WTC11 (cell line): ENCODE results near the gene SLAMF6.

Experiments used
- CREB1 ChIP-seq: sonication (generic); formaldehyde crosslinking; IDR thresholded peaks from 2 replicates; pipeline ENCODE4 v1.8.0; 2023; ENCODE audit warnings: mild to moderate bottlenecking, missing genetic modification reagents
- ELF4 ChIP-seq: sonication (generic); formaldehyde crosslinking; IDR thresholded peaks from 2 replicates; pipeline ENCODE4 v1.8.1; 2022; ENCODE audit warnings: low read depth, mild to moderate bottlenecking, moderate library complexity, missing genetic modification reagents
- GABPB1 ChIP-seq: sonication (generic); formaldehyde crosslinking; IDR thresholded peaks from 2 replicates; pipeline ENCODE4 v1.8.1; 2023; ENCODE audit warnings: mild to moderate bottlenecking, missing genetic modification reagents
- KAT7 ChIP-seq: sonication (generic); formaldehyde crosslinking; IDR thresholded peaks from 2 replicates; pipeline ENCODE4 v1.8.1; 2023; ENCODE audit warnings: missing genetic modification reagents, mild to moderate bottlenecking, borderline replicate concordance
- MYBL2 ChIP-seq: sonication (generic); formaldehyde crosslinking; IDR thresholded peaks from 2 replicates; pipeline ENCODE4 v1.8.1; 2023; ENCODE audit warnings: mild to moderate bottlenecking, moderate library complexity, missing genetic modification reagents
- TCF7 ChIP-seq: sonication (generic); formaldehyde crosslinking; IDR thresholded peaks from 2 replicates; pipeline ENCODE4 v1.8.0; 2022; ENCODE audit warnings: mild to moderate bottlenecking, low read depth, missing genetic modification reagents, moderate library complexity
- ZNF232 ChIP-seq: sonication (generic); formaldehyde crosslinking; IDR thresholded peaks from 2 replicates; pipeline ENCODE4 v1.8.0; 2022; ENCODE audit warnings: mild to moderate bottlenecking, missing genetic modification reagents
- ZNF317 ChIP-seq: sonication (generic); formaldehyde crosslinking; IDR thresholded peaks from 2 replicates; pipeline ENCODE4 v1.8.1; 2023; ENCODE audit warnings: low read depth, mild to moderate bottlenecking, moderate library complexity, missing genetic modification reagents, borderline replicate concordance
- TF ChIP-seq, protein P1 (sequence below): fragments of 200-600 bp; IDR thresholded peaks from 2 replicates; pipeline ENCODE4 v1.8.0; 2022; ENCODE audit warnings: antibody characterized with exemption

DNA sequence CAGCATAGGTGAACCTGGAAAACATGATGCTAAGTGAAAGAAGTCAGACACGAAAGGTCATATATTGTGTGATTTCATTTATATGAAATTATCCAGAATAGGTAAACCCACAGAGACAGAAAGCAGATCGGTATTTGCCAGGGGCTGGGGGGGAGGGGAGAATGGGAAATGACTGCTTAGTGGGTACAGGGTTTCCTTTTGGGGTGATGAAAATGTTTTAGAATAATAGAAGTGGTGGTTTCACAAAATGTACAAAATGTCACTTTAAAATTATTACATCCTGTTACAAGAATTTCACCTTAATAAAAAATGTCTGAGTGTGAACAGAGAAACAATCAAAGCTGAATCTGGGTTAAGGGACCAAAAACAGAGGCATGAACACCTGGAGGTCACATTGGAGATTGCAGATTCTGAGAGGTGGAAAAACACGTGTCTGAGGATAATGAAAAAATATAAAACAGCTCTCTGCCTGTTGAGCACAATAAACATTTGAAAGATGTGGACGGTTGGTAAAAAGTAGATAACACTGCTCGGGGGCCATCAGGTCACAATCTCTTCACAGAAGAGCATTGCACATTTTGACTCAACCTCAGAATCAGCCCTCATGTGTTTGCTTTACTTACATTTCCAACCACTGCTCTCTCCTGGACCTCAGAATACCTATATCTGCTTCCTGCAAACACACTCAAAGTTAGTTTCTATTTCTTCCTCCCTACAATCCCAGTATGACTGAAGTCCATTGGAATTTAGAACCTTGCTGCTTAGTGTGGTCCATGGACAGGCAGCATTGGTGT lies 3.2 kb downstream of the SLAMF6 start:
- TF ChIP-seq GABPB1 (no peak), MYBL2 (CRISPR knock-in tag) (no peak), TCF7 (CRISPR knock-in tag) (no peak), ZNF232 (CRISPR knock-in tag) (no peak), KAT7 (CRISPR knock-in tag) (no peak), ELF4 (no peak), CREB1 (no peak), ZNF317 (CRISPR knock-in tag) (no peak)
- TF ChIP-seq, protein P1, sequence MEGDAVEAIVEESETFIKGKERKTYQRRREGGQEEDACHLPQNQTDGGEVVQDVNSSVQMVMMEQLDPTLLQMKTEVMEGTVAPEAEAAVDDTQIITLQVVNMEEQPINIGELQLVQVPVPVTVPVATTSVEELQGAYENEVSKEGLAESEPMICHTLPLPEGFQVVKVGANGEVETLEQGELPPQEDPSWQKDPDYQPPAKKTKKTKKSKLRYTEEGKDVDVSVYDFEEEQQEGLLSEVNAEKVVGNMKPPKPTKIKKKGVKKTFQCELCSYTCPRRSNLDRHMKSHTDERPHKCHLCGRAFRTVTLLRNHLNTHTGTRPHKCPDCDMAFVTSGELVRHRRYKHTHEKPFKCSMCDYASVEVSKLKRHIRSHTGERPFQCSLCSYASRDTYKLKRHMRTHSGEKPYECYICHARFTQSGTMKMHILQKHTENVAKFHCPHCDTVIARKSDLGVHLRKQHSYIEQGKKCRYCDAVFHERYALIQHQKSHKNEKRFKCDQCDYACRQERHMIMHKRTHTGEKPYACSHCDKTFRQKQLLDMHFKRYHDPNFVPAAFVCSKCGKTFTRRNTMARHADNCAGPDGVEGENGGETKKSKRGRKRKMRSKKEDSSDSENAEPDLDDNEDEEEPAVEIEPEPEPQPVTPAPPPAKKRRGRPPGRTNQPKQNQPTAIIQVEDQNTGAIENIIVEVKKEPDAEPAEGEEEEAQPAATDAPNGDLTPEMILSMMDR, result no peak
